GM13977 (cell line): ENCODE data around the gene BLACAT1.

Experiments used
- DNase-seq: peaks from one replicate; pipeline ENCODE4 v3.0.0; 2012; ENCODE audit warnings: low spot score
- CTCF ChIP-seq: IDR thresholded peaks from 2 replicates; pipeline ENCODE4 v1.5.1; 2012; ENCODE audit warnings: mild to moderate bottlenecking, control low read depth; ENCODE audit not compliant: insufficient read depth; ENCODE audit errors: extremely low read depth, missing control alignments
- in situ Hi-C: fragments of 300-500 bp; cut with MboI; formaldehyde crosslinking; loops from one replicate; pipeline ENCODE4 v1.12.0; 2022; ENCODE audit warnings: low sequenced_read_pairs, low pct_unique_long_range_greater_than_20kb, mixed read lengths, inconsistent platforms; ENCODE audit not compliant: unreplicated experiment

Gene BLACAT1

DNA sequence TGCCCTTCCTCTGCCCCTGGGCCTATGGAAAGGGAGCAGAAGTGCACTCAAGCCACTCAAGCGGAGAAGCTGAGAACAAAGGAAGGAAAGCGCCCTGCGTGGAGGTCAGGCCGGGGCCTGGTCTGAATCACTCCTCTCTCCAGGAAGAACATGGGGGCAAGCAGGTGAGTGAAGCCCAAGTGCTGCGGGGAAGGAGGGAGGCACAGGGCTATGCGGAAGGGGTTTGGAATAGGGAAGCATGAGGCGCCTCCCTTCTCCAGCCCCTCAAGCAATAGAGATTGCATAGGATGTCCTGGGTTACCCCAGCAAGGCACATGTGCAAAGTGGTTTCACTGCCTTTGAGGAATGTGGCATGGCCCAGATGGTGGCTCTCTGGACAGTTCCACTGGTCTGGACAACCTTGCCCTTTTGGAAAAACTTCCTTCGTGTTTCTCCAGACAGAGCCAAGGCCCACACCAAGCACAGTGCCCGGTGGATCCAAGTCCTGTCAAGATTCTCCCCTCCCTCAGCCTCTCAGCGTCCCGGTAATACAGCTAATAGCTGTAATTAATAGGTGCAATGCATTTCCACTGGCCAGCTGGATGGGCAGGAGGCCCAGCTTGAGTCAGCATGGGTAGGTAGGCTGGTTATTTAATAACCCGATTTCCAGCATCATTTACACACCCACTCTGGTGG, 13.7 kb downstream of the BLACAT1 start:
- TF ChIP-seq CTCF, result no peak
- no peak for DNase-seq
- in situ Hi-C loops, result no loop called here

- no peak for TF ChIP-seq CTCF
Measured at GRCh38 chr1:205441716-205442050, 14.2 kb downstream of the BLACAT1 start.

DNA sequence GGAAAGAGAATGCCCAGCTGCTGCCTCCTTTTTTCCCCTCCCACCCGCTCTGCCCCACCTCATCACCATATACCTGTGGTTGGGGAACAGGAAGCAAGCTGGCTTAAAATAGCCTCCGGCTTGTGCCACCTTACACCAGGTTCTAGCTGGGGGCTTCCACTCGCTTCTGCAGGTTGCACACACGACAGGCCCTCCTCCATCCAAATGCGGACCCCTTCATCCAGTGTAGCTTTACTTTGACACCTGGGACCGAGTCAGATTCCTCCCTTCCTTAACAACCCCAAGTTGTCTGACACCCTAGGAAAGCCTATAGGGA, 14.6 kb downstream of the BLACAT1 start:
- TF ChIP-seq CTCF, result no peak
- in situ Hi-C loops, result no loop called here

More at GRCh38 chr1:205441716-205442050, 14.2 kb downstream of the BLACAT1 start:
- in situ Hi-C loops, result no loop called here
- no peak for DNase-seq

GRCh38 chr1:205440476-205441317, 15.1 kb downstream of the BLACAT1 start:
- in situ Hi-C loops, result no loop called here
- peak; percentile 76 for DNase-seq
- TF ChIP-seq CTCF, result no peak

More for the DNA sequence above, 14.6 kb downstream of the BLACAT1 start:
- no peak for DNase-seq

DNA sequence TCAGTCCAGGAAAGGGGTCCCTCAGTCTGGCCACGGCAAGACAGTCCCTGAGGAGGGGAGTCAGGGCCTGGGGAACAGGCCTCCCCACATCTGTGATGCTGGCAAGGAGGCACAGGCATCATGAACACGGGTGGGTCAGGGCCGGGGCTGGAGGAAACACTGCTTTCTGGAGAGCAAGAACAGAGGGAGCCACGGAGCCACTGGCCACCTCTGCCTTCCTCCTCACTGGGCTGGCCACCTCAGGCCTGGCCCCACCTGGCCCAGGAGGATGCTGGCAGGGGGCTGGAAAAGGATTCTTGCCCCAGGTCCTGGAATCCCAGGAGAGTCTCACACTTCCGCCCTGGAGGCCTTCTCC, 15.7 kb downstream of the BLACAT1 start:
- TF ChIP-seq CTCF, result no peak
- in situ Hi-C loops, result no loop called here
- DNase-seq, result no peak

- in situ Hi-C loops, result no loop called here
- DNase-seq, result no peak
- no peak for TF ChIP-seq CTCF
Measured at GRCh38 chr1:205438213-205439158, 17.4 kb downstream of the BLACAT1 start.
